Stimulated activated CD8-positive, alpha-beta memory T cell treated with anti-CD3 and anti-CD28 coated beads, Interleukin-7, amount 100 ng/mL, for 24 hours (primary cell): ENCODE results near the gene C18orf32.
A peak's percentile ranks its signal among the peaks of the same experiment; 100 is the strongest.
"Not testable (repeated sequence)": the region's sequence is repeated elsewhere in the genome, so short reads cannot be mapped to it uniquely, and the experiment has no call there.

Experiments
- DNase-seq: peaks from one replicate; pipeline ENCODE4 v3.0.0-alpha.2; 2020; ENCODE audit warnings: low read depth

Gene C18orf32

DNA sequence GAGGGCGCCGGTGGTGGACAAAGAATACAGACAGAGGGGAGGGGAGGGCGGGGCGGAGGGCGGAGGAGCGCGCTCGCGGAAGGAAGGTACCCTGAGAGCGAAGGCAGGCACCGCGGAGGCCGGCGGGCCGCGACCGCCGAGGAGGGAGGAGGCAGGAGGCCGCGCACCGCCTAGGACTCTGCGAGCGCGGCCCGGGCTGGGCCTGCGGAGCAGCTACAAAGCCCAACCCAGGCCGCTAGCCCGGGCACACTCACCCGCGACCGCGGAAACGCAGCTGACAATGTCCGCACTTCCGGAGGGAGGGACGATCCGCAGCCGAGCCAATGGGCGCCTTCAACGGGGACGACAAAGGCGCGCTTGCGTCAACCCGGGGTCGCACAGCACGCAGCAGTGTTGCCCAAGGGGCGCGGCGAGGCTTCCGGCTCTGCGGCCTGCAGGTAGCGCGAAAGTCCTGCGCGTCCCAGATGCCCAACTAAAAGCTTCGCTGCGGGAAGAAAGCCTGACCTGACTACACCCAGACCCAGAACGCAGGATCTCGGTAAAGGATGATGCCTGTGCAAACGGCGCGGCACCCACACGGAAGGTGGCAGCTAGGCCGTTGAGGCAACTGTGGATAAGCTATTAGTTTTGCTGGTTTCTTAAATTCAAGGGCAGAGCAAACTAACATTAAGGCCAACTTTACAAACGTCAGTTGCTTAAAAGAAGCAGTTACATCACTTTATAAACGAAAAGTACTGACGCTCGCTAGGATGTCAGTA, at the start of gene C18orf32:
TSS of gene C18orf32 (minus strand) at position 282 of the 758 bp plus-strand sequence. CDS start 3,486 bp downstream, outside the sequence.
- DNase-seq = peak; percentile 90

GRCh38 chr18:49534846-49535601, 48.0 kb upstream of the C18orf32 start:
- DNase-seq = no peak

- DNase-seq = no peak
Measured at GRCh38 chr18:49531678-49532153, 44.7 kb upstream of the C18orf32 start.

- no peak for DNase-seq
Measured at GRCh38 chr18:49529596-49529995, 42.6 kb upstream of the C18orf32 start.

DNA sequence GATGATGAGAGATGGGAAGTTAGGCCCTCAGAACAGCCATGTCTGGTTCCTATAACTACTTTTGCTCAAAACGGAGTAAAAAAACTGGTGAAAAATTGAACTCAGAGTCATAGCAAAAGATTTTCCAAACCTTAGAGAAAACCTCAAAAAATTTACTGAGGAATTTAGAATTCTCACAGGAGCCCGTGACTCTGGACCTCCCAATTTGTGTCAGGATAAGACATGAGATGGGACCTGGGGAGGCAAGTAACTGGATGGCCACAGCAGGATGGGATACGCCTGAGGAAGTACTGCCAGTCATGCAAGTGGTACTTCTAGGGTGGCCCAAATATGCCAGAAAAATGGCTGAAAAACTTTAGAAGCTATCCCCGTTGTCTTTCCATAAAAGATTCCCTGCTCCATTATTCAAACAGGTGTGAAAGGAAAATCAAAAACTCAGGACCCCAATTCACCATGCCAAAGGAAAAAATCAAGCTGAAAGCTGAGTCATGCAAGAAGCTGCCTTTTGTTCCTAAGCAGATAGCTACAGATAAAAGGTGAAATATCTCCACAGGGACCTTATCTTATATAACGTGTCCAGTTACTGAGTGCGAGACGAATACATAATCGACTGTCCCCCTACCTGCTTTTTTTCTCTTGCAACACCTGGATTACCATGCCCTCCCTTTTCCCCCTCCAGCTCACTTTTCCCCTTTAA, 40.7 kb upstream of the C18orf32 start:
- no peak for DNase-seq

DNA sequence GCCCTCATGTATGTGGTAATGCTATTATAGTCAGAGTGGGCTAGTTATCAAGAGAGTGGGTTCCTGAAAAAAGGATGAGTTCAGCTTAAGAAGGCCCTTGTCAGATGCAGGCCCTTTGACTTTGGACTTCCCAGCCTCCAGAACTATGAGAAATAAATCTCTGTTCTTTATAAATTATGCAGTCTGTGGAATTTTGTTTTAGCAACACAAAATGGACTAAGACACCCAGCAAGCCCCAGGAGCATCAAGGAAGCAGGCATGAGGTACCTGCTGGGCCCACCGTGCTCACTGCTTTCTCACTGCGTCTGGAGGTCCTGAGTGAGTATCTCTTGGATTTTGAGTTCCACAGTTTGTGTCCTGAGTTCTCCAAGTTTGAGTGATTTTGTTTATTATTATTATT, 38.9 kb upstream of the C18orf32 start:
- DNase-seq = no peak

DNA sequence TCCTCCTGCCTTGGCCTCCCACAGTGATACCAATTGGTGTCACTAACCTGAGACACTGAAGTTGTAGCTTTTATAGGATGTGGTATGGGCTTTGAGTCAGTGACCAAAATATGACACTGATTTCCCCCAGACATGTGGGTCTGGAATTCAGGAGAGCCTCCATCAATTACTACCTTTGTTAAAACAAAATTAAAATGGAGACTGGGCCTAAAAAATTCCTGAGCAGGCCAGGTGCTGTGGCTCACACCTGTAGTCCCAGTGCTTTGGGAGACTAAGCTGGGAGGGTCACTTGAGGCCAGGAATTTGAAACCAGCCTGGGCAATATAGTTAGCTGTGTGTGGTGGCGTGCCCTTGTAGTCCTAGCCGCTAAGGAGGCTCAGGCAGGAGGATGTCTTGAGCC, 37.9 kb upstream of the C18orf32 start:
- no peak for DNase-seq

- no peak for DNase-seq
Measured at GRCh38 chr18:49524349-49524748, 37.3 kb upstream of the C18orf32 start.

GRCh38 chr18:49523580-49524093, 36.6 kb upstream of the C18orf32 start:
- DNase-seq = not testable (repeated sequence)

DNA sequence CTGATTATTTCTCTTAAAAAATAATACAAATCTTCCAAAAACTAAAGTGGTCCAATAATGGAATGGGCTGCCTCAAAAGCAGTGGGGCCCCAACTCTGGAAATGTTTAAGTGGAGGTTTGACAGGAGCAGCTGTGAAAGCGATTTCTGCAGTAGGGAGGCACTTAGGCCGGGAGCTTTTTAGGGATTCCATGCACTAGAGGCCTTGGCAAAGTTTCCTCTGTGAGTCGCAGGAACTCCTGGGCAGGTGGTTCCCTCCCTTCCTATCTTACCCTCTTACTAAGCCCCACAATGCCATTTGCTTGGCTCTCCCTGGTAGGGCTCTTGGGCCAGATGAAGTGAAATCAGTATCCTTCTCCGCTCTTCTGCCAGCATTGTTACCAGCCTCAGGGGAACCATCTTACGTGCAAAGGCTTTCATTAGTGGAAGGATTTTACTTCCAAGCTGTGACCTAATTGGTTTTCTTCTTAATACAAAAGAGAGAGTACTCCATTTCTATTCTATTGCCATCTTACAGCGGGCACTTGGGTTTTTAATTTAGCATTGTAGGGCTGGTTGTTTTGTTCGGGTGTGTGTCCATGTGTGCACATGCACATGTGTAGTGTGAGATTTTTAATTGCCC, 34.3 kb upstream of the C18orf32 start:
- no peak for DNase-seq

DNA sequence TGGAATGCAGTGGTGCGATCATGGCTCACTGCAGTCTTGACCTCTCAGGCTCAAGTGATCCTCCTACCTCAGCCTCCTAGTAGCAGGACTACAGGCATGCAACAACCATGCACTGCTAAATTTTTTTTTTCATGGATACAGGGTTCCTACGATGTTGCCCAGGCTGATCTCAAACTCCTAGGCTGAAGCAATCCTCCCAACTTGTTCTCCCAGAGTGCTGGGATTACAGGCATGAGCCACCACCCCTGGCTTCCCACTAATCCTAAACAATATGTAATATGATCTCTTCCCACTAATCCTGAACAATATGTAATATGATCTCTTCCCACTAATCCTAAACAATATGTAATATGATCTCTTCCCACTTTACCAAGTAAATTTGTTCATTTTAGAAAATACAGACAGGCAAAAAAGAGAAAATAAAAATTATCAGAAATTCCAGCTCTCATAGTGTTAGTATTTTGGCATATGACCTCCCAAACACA, 33.7 kb upstream of the C18orf32 start:
- no peak for DNase-seq

GRCh38 chr18:49519101-49519971, 32.3 kb upstream of the C18orf32 start:
- no peak for DNase-seq

GRCh38 chr18:49517483-49517882, 30.4 kb upstream of the C18orf32 start:
- no peak for DNase-seq

GRCh38 chr18:49515516-49515915, 28.5 kb upstream of the C18orf32 start:
- no peak for DNase-seq

DNA sequence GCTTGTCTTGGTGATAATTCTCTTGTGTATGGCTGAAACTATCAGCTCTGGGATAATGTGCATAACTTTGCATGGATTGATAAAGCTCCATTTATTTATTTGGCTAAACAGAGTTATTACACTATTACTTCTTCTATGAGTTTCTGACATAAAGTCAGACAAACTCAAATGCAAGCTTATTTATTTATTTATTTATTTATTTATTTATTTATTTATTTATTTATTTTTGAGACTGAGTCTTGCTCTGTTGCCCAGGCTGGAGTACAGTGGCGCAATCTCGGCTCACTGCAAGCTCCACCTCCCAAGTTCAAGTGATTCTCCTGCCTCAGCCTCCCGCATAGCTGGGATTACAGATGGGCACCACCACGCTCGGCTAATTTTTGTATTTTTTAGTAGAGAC, 28.0 kb upstream of the C18orf32 start:
- DNase-seq = not testable (repeated sequence)

- DNase-seq = no peak
Measured at GRCh38 chr18:49514577-49514976, 27.5 kb upstream of the C18orf32 start.

GRCh38 chr18:49512876-49513275, 25.8 kb upstream of the C18orf32 start:
- not testable (repeated sequence) for DNase-seq

DNA sequence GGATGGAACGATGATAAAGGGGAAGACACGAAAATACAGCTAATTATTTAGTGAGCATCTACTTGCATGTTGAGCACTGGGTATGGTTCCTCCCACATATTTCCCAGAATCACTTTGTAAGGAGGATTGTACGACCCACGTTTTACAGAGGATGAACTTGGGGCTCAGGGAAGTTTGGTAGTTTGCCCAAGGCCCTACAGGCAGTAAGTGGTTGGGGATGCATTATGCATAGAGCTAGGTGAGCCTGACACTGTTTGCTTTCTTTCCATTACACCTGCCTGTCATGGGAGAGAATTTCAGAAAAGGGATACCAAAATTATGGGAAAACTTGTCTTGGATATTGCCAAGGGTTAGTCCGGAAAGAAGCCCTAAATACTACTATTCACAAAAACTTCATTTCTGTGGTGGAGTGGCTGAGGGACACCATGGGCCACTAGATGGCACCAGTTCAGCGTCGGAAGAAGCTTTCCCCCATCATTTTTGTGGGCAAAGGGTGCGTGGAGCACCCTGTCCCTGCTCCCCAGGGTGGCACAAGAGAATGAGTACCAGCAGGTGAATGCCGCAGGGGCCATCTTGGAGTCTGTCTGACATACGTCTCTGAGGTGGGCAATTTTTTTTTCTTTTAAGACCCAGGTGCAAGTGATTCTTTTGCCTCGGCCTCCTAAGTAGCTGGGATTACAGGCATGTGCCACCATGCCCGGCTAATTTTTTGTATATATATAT, 23.5 kb upstream of the C18orf32 start:
- peak; percentile 17 for DNase-seq

GRCh38 chr18:49506438-49506837, 19.4 kb upstream of the C18orf32 start:
- DNase-seq = not testable (repeated sequence)

DNA sequence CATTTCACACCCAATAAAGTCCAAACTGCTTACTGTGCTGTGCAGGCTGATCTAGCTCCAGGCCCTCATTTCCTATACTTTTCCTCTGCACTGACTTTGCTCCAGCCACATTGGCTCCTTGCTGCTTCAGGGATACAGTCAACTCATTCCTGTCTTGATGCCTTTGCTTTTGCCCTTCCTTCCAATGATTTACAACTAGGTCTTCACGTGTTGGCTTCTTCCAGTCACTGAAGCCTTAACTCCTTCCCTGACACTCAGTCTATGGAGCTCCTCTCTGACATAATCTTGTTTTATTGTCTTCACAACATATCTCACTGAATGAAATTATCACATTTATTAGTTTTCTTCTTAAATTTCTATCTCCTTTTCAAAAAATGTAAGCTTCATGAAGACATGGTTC, 16.9 kb upstream of the C18orf32 start:
- no peak for DNase-seq
